IMR-90 (cell line): ENCODE data around the gene SNRPB. TPM values are rescaled to one million over a fixed set of nuclear protein-coding genes. Genes with fewer than 3 reads are reported as not detected.
A peak's percentile ranks its signal among the peaks of the same experiment; 100 is the strongest.

Experiments
- ATAC-seq: fragments of 200-7000 bp; cut with Tn5 transposase; 2 replicates; pipeline ENCODE4 v1.9.1; 2020; ENCODE audit warnings: low read depth, mild to moderate bottlenecking, moderate library complexity
- BruUV-seq: library from RNA; stranded (reverse); fragments of 400-500 nt; replicated peaks from 2 replicates; lab custom pipeline; 2021; lab: Mats Ljungman, UMichigan
- CTCF ChIA-PET: fragments of 300-600 bp; formaldehyde crosslinking; extraction: SDS; loops from one replicate; lab custom pipeline; 2021; ENCODE audit warnings: antibody characterized with exemption; lab: Yijun Ruan, JAX
- POLR2A ChIA-PET: fragments of 300-600 bp; sonication (Branson Sonifier 250); formaldehyde crosslinking; loops from one replicate; lab custom pipeline; 2022; ENCODE audit warnings: antibody characterized with exemption; ENCODE audit not compliant: unreplicated experiment; lab: Charles Lee
- DNase-seq: peaks from one replicate; pipeline ENCODE4 v3.0.0; 2013
- H2AFZ ChIP-seq: replicated peaks from 2 replicates; pipeline ENCODE3; 2013; ENCODE audit warnings: low read length, mild to moderate bottlenecking; ENCODE audit not compliant: poor library complexity
- H2AK5ac ChIP-seq: 2 replicates; pipeline ENCODE4 v1.6.1; 2013; ENCODE audit warnings: low read depth, low read length, inconsistent platforms
- H2AK9ac ChIP-seq: replicated peaks from 2 replicates; pipeline ENCODE3; 2013; ENCODE audit warnings: mild to moderate bottlenecking, low read depth, low read length, moderate library complexity; ENCODE audit not compliant: poor library complexity
- H2BK120ac ChIP-seq: 2 replicates; pipeline ENCODE4 v1.6.1; 2013; ENCODE audit warnings: low read depth, low read length, inconsistent platforms
- H2BK15ac ChIP-seq: 3 replicates; pipeline ENCODE4 v1.6.1; 2013; ENCODE audit warnings: low read depth, low read length, inconsistent platforms
- H2BK20ac ChIP-seq: 2 replicates; pipeline ENCODE4 v1.6.1; 2013; ENCODE audit warnings: low read depth, mild to moderate bottlenecking, inconsistent platforms, low read length, moderate library complexity
- H2BK5ac ChIP-seq: 2 replicates; pipeline ENCODE4 v1.6.1; 2013; ENCODE audit warnings: mild to moderate bottlenecking, low read depth, low read length, inconsistent platforms; ENCODE audit not compliant: poor library complexity, severe bottlenecking
- H3K14ac ChIP-seq: replicated peaks from 2 replicates; pipeline ENCODE4 v1.6.1; 2013; ENCODE audit warnings: low read depth, low read length, inconsistent platforms
- H3K18ac ChIP-seq: 2 replicates; pipeline ENCODE4 v1.6.1; 2013; ENCODE audit warnings: low read depth, low read length, control low read depth
- H3K23ac ChIP-seq: 2 replicates; pipeline ENCODE4 v1.6.1; 2013; ENCODE audit warnings: low read depth, low read length, inconsistent platforms
- H3K27ac ChIP-seq: 2 replicates; pipeline ENCODE4 v1.5.1; 2013; ENCODE audit warnings: mild to moderate bottlenecking, control low read depth, low read length; ENCODE audit not compliant: insufficient read depth
- H3K27me3 ChIP-seq: 2 replicates; pipeline ENCODE4 v1.6.1; 2013; ENCODE audit warnings: low read length; ENCODE audit not compliant: control insufficient read depth, insufficient read depth
- H3K36me3 ChIP-seq: 2 replicates; pipeline ENCODE4 v1.6.1; 2013; ENCODE audit warnings: low read length, mixed read lengths; ENCODE audit not compliant: control insufficient read depth, insufficient read depth
- H3K4ac ChIP-seq: 2 replicates; pipeline ENCODE4 v1.6.1; 2013; ENCODE audit warnings: low read depth, low read length, inconsistent platforms
- H3K4me1 ChIP-seq: 2 replicates; pipeline ENCODE4 v1.6.1; 2013; ENCODE audit warnings: low read length, mixed read lengths; ENCODE audit not compliant: control insufficient read depth, insufficient read depth
- H3K4me2 ChIP-seq: 2 replicates; pipeline ENCODE4 v1.6.1; 2013; ENCODE audit warnings: low read depth, mild to moderate bottlenecking, control low read depth, low read length, moderate library complexity
- H3K4me3 ChIP-seq: 2 replicates; pipeline ENCODE4 v1.5.1; 2013; ENCODE audit warnings: low read depth, mild to moderate bottlenecking, control low read depth, low read length, moderate library complexity; ENCODE audit not compliant: insufficient read depth
- H3K56ac ChIP-seq: 2 replicates; pipeline ENCODE4 v1.6.1; 2013; ENCODE audit warnings: low read length, inconsistent platforms; ENCODE audit not compliant: insufficient read depth; ENCODE audit errors: extremely low read depth
- H3K79me1 ChIP-seq, 2 experiments: 2 replicates each; pipeline ENCODE4 v1.6.1; 2013; ENCODE audit warnings: low read length in 2 of 2, inconsistent platforms in 1 of 2, low read depth in 1 of 2
- H3K9ac ChIP-seq: 2 replicates; pipeline ENCODE4 v1.6.1; 2013; ENCODE audit warnings: low read depth, low read length, control low read depth
- H3K9me1 ChIP-seq: 2 replicates; pipeline ENCODE4 v1.6.1; 2013; ENCODE audit warnings: low read length, inconsistent platforms; ENCODE audit not compliant: insufficient read depth
- H3K9me3 ChIP-seq: 2 replicates; pipeline ENCODE4 v1.6.1; 2013; ENCODE audit warnings: low read length; ENCODE audit not compliant: control insufficient read depth, insufficient read depth
- H4K20me1 ChIP-seq: 2 replicates; pipeline ENCODE4 v1.6.1; 2013; ENCODE audit warnings: low read length, inconsistent platforms; ENCODE audit not compliant: insufficient read depth
- H4K5ac ChIP-seq: 2 replicates; pipeline ENCODE4 v1.6.1; 2013; ENCODE audit warnings: mild to moderate bottlenecking, low read depth, low read length, control low read depth
- H4K8ac ChIP-seq, 2 experiments: 2 replicates each; pipeline ENCODE4 v1.6.1; 2013; ENCODE audit warnings: low read depth in 2 of 2, low read length in 2 of 2, control low read depth in 1 of 2, inconsistent platforms in 1 of 2
- H4K91ac ChIP-seq: 2 replicates; pipeline ENCODE4 v1.6.1; 2013; ENCODE audit warnings: low read depth, low read length, inconsistent platforms; ENCODE audit not compliant: insufficient read depth
- BHLHE40 ChIP-seq: fragments of 150-350 bp; IDR thresholded peaks from 2 replicates; pipeline ENCODE4 v1.6.1; 2016; ENCODE audit warnings: mild to moderate bottlenecking, low read depth, low read length
- CEBPB ChIP-seq: IDR thresholded peaks from 2 replicates; pipeline ENCODE4 v1.6.1; 2012; ENCODE audit warnings: low read depth, low read length, improper control_type of control experiment
- CHD1 ChIP-seq: IDR thresholded peaks from 2 replicates; pipeline ENCODE4 v1.6.1; 2012; ENCODE audit warnings: low read depth, low read length, improper control_type of control experiment
- CTCF ChIP-seq: conservative IDR thresholded peaks from 2 replicates; pipeline ENCODE4 v1.5.1; 2012; ENCODE audit warnings: mild to moderate bottlenecking, low read depth, low read length, improper control_type of control experiment
- ELK1 ChIP-seq: fragments of 150-350 bp; IDR thresholded peaks from 2 replicates; pipeline ENCODE4 v1.6.1; 2016; ENCODE audit warnings: low read depth, mild to moderate bottlenecking, low read length, moderate library complexity, borderline replicate concordance
- FOS ChIP-seq: fragments of 150-350 bp; IDR thresholded peaks from 2 replicates; pipeline ENCODE4 v1.6.1; 2016; ENCODE audit warnings: low read depth, low read length
- MAFK ChIP-seq: IDR thresholded peaks from 2 replicates; pipeline ENCODE4 v1.6.1; 2012; ENCODE audit warnings: low read depth, low read length, improper control_type of control experiment
- MAZ ChIP-seq: IDR thresholded peaks from 2 replicates; pipeline ENCODE4 v1.6.1; 2012; ENCODE audit warnings: low read depth, mild to moderate bottlenecking, low read length, improper control_type of control experiment, moderate library complexity, borderline replicate concordance
- MXI1 ChIP-seq: IDR thresholded peaks from 2 replicates; pipeline ENCODE4 v1.6.1; 2012; ENCODE audit warnings: low read depth, mild to moderate bottlenecking, low read length, moderate library complexity, borderline replicate concordance
- NFE2L2 ChIP-seq: fragments of 150-350 bp; IDR thresholded peaks from 2 replicates; pipeline ENCODE4 v1.6.1; 2016; ENCODE audit warnings: low read depth, mild to moderate bottlenecking, low read length
- POLR2A ChIP-seq: IDR thresholded peaks from 2 replicates; pipeline ENCODE4 v1.6.1; 2012; ENCODE audit warnings: mild to moderate bottlenecking, low read depth, low read length
- RAD21 ChIP-seq: IDR thresholded peaks from 2 replicates; pipeline ENCODE4 v1.6.1; 2012; ENCODE audit warnings: low read length, improper control_type of control experiment
- RCOR1 ChIP-seq: IDR thresholded peaks from 2 replicates; pipeline ENCODE4 v1.6.1; 2012; ENCODE audit warnings: mild to moderate bottlenecking, low read length, improper control_type of control experiment; ENCODE audit not compliant: insufficient replicate concordance
- RFX5 ChIP-seq: IDR thresholded peaks from 2 replicates; pipeline ENCODE4 v1.8.0; 2012; ENCODE audit warnings: low read depth, mild to moderate bottlenecking, low read length, moderate library complexity
- SMC3 ChIP-seq: fragments of 150-350 bp; IDR thresholded peaks from 2 replicates; pipeline ENCODE4 v1.6.1; 2016; ENCODE audit warnings: low read depth, mild to moderate bottlenecking, antibody characterized with exemption, low read length, moderate library complexity
- USF2 ChIP-seq: fragments of 150-350 bp; IDR thresholded peaks from 2 replicates; pipeline ENCODE4 v1.6.1; 2017; ENCODE audit warnings: mild to moderate bottlenecking, antibody characterized with exemption, low read length, low read depth
- WGBS, 2 experiments: methylation state at CpG; one replicate each; pipeline versions ENCODE4 v1.1.5 to v1.1.7; 2013; ENCODE audit warnings: missing lambda C conversion rate in 2 of 2; ENCODE audit not compliant: insufficient read length in 1 of 2; ENCODE audit errors: extremely low coverage in 2 of 2; 5-methylcytosine and 5-hydroxymethylcytosine counted together
- dilution Hi-C: fragments of 300-500 bp; cut with HindIII; formaldehyde crosslinking; loops from one replicate; pipeline ENCODE4 v1.14.3; 2018; ENCODE audit warnings: low sequenced_read_pairs; ENCODE audit not compliant: unreplicated experiment
- in situ Hi-C: fragments of 300-500 bp; cut with MboI; formaldehyde crosslinking; loops from 3 replicates; pipeline ENCODE4 v1.14.3; 2019; ENCODE audit warnings: low sequenced_read_pairs, inconsistent platforms, mixed read lengths
- intact Hi-C: fragments of 100-400 bp; cut with micrococcal nuclease; formaldehyde crosslinking; loops from 2 replicates; pipeline ENCODE4 v1.10.0; 2022
- polyA plus RNA-seq, 3 experiments: library from polyadenylated mRNA; depleted of rRNA; stranded (reverse); fragments of >200 nt; gene quantifications; 2 replicates each; pipeline ENCODE4 v1.2.3, GENCODE V29; 2012; ENCODE audit warnings: low replicate concordance in 1 of 3
- total RNA-seq: library from RNA; depleted of rRNA; stranded (reverse); fragments of >200 nt; gene quantifications from 2 replicates; pipeline ENCODE4 v1.2.3, GENCODE V29; 2012

Gene SNRPB
- total and polyA plus RNA-seq, 2 of the 4 experiments (the other 2 are of a cell fraction), result 103 to 214 TPM

- dilution Hi-C loops, result no loop called here
- 90% methylated on average over 2 of the region's 2 CpGs; no CpG with 5 or more reads in 1 of the 2 experiments for WGBS, 2 experiments
These were observed 45.8 kb upstream of the SNRPB start for GRCh38 chr20:2516399-2516798.

More at GRCh38 chr20:2516399-2516798, 45.8 kb upstream of the SNRPB start:
- no peak overlapping the region for H4K91ac ChIP-seq
- H3K9me1 ChIP-seq, result peaks cover 24% of the 10 kb centered on the region
- no peak overlapping the region for H3K4me3 ChIP-seq
- peaks cover 0 to 17% of the 10 kb centered on the region in 2 experiments; a peak in 2 of 4 replicates for H3K79me1 ChIP-seq
- H3K18ac ChIP-seq, result no peak overlapping the region
- H3K4me2 ChIP-seq, result no peak overlapping the region
- no peaks in the 10 kb centered on the region for H3K27me3 ChIP-seq
- H3K36me3 ChIP-seq, result no peaks in the 10 kb centered on the region; the same call in 1 of the 2 replicates
- no peak overlapping the region; the same call in 1 of the 2 replicates for H3K23ac ChIP-seq
- H3K9ac ChIP-seq, result no peak overlapping the region
- no peak overlapping the region for H3K56ac ChIP-seq
- ATAC-seq, result no peak
- intact Hi-C loops (no loop called here), in situ Hi-C loops (loop anchor here (25.0 kb wide), 1 partner anchor 321 kb away; the partner anchor contains the start of genes PCED1A and VPS16)
- no TSS peak for BruUV-seq
- H2AK5ac ChIP-seq, result peak overlapping the region; percentile 33; the same call in 1 of the 2 replicates
- no peak overlapping the region for H4K5ac ChIP-seq
- H2BK15ac ChIP-seq, result peak overlapping the region; percentile 7; the same call in 1 of the 3 replicates
- no peak overlapping the region for H2AFZ ChIP-seq
- ChIA-PET CTCF (no interaction called here), POLR2A (no interaction called here)
- H3K27ac ChIP-seq, result no peak overlapping the region
- H3K14ac ChIP-seq, result no peak overlapping the region; the same call in 1 of the 2 replicates
- H3K4me1 ChIP-seq, result peaks cover 6% of the 10 kb centered on the region
- H4K8ac ChIP-seq, result no peak overlapping the region
- no peak overlapping the region for H3K4ac ChIP-seq
- no peak for DNase-seq
- 0 out of 2 replicates have a peak overlapping the region, but pooled peaks have one; percentile 21 for H2BK20ac ChIP-seq
- H3K9me3 ChIP-seq, result no peaks in the 10 kb centered on the region
- TF ChIP-seq USF2 (no peak), MXI1 (no peak), NFE2L2 (no peak), RAD21 (no peak), MAZ (no peak), RCOR1 (no peak), MAFK (no peak), RFX5 (no peak), SMC3 (no peak), CTCF (no peak), CEBPB (no peak), POLR2A (no peak), BHLHE40 (no peak), ELK1 (no peak), CHD1 (no peak), FOS (no peak)
- H4K20me1 ChIP-seq, result no peaks in the 10 kb centered on the region
- no peak overlapping the region for H2BK5ac ChIP-seq
- no peak overlapping the region; the same call in 1 of the 2 replicates for H2BK120ac ChIP-seq
- H2AK9ac ChIP-seq, result no peak overlapping the region
